SK-N-MC (cell line): ENCODE data around the gene ADAT1.

Source experiments
- FOXP2 ChIP-seq: optimal IDR thresholded peaks from 2 replicates; pipeline ENCODE3; 2011; ENCODE audit warnings: mild to moderate bottlenecking, moderate library complexity; ENCODE audit not compliant: insufficient read depth; ENCODE audit errors: extremely low read length, control extremely low read depth
- POLR2AphosphoS5 ChIP-seq: IDR thresholded peaks from 2 replicates; pipeline ENCODE4 v1.6.1; 2012; ENCODE audit warnings: mild to moderate bottlenecking, low read depth, low read length, borderline replicate concordance

DNA sequence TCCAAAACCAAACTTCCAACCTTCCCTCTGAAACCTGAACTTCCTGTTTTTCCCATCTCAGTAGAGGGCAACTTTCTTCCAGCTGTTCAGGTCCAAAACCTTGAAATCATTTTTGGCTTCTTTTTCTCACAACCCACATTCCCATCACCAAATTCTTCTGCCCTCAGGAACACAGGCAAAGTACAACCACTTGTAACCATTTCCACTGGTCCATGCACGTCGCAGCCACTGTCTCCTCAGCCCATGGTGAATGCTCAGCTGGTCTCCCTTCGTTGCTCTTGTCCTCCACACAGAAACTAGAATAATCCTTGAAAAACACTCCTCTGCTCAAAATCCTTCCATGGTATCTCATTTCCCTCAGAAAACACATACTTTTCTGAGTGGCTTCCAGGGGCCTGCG, 3.7 kb upstream of the ADAT1 start:
- TF ChIP-seq FOXP2 (no peak), POLR2AphosphoS5 (no peak)
